HL-60 (cell line): ENCODE data around the gene OR6B2.

Experiments used
- DNase-seq, 2 experiments: peaks; one replicate each; pipeline ENCODE4 v3.0.0-alpha.2; 2010 to 2020; ENCODE audit warnings: low read depth in 1 of 2, low spot score in 1 of 2
- H3K27ac ChIP-seq: fragments of 250-450 bp; sonication (Bioruptor Pico); replicated peaks from 2 replicates; pipeline ENCODE4 v1.5.1; 2020; ENCODE audit warnings: mild to moderate bottlenecking, moderate library complexity
- H3K27me3 ChIP-seq: fragments of 250-450 bp; sonication (Bioruptor Pico); 2 replicates; pipeline ENCODE4 v1.5.1; 2021; ENCODE audit warnings: mild to moderate bottlenecking, moderate library complexity; ENCODE audit not compliant: insufficient read depth, poor library complexity, severe bottlenecking
- H3K4me3 ChIP-seq: replicated peaks from 2 replicates; pipeline ENCODE4 v1.5.1; 2011; ENCODE audit warnings: mild to moderate bottlenecking, control low read depth, low read length; ENCODE audit not compliant: insufficient read depth
- GABPA ChIP-seq: IDR thresholded peaks from 2 replicates; pipeline ENCODE4 v1.6.1; 2012; ENCODE audit warnings: low read depth
- POLR2AphosphoS5 ChIP-seq: IDR thresholded peaks from 2 replicates; pipeline ENCODE4 v1.6.1; 2012; ENCODE audit warnings: low read depth
- SPI1 ChIP-seq: IDR thresholded peaks from 2 replicates; pipeline ENCODE4 v1.6.1; 2012; ENCODE audit warnings: low read depth, mild to moderate bottlenecking, borderline replicate concordance
- TF ChIP-seq, protein P1 (sequence below): IDR thresholded peaks from 2 replicates; pipeline ENCODE4 v1.6.1; 2012; ENCODE audit warnings: low read depth; ENCODE audit not compliant: insufficient replicate concordance
- TF ChIP-seq, protein P2 (sequence below): IDR thresholded peaks from one replicate; pipeline ENCODE4 v1.5.1; 2011; ENCODE audit warnings: low read length, control low read depth, inconsistent platforms; ENCODE audit not compliant: insufficient read depth

Gene OR6B2

DNA sequence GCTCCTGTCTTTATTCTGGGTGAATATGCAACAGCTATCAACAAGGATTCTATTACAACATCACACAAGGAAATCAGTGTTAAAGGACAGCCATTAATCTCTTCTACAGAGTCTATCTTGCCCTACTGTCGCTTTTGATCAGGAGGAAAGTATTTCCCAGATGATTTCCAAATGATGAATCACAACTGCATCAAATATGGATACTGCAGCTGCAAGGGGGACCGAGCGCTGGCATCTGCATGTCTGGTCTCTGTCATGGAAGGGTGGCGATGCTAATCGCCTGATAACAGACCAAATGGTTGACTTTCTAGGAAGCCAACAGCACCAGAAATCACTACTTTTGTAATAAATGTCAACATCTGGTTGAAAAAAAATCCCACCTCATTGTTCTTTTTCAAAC is 44.3 kb upstream of the OR6B2 start:
- H3K4me3 ChIP-seq, result no peak overlapping the region

DNA sequence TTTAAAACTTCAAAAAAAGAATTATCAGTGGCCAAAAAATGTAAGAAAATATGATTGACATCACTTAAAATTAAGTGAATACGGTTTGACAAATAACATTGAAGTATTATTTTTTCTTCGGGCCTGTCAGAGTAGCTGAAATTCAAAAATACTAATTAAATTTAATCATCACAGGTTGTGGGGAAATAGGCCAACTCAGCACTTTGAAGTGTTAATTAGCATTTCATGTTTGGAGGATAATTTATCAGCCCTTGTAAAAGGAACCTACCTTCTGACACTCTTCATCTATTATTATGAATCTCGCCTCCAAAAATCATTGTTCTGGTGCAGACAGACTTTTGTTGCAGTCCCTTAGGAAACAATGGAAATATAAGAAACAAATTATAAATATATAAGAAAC is 40.7 kb upstream of the OR6B2 start:
- no peak for DNase-seq
- H3K27me3 ChIP-seq, result peaks cover 2% of the 10 kb centered on the region

More for the DNA sequence above, 44.3 kb upstream of the OR6B2 start:
- Histone ChIP-seq H3K27me3 (no peaks in the 10 kb centered on the region), H3K27ac (no peak overlapping the region)
- TF ChIP-seq, protein P1, sequence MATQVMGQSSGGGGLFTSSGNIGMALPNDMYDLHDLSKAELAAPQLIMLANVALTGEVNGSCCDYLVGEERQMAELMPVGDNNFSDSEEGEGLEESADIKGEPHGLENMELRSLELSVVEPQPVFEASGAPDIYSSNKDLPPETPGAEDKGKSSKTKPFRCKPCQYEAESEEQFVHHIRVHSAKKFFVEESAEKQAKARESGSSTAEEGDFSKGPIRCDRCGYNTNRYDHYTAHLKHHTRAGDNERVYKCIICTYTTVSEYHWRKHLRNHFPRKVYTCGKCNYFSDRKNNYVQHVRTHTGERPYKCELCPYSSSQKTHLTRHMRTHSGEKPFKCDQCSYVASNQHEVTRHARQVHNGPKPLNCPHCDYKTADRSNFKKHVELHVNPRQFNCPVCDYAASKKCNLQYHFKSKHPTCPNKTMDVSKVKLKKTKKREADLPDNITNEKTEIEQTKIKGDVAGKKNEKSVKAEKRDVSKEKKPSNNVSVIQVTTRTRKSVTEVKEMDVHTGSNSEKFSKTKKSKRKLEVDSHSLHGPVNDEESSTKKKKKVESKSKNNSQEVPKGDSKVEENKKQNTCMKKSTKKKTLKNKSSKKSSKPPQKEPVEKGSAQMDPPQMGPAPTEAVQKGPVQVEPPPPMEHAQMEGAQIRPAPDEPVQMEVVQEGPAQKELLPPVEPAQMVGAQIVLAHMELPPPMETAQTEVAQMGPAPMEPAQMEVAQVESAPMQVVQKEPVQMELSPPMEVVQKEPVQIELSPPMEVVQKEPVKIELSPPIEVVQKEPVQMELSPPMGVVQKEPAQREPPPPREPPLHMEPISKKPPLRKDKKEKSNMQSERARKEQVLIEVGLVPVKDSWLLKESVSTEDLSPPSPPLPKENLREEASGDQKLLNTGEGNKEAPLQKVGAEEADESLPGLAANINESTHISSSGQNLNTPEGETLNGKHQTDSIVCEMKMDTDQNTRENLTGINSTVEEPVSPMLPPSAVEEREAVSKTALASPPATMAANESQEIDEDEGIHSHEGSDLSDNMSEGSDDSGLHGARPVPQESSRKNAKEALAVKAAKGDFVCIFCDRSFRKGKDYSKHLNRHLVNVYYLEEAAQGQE, result no peak
- TF ChIP-seq GABPA, result no peak
- no peak for TF ChIP-seq SPI1
- TF ChIP-seq POLR2AphosphoS5, result no peak
- TF ChIP-seq, protein P2, sequence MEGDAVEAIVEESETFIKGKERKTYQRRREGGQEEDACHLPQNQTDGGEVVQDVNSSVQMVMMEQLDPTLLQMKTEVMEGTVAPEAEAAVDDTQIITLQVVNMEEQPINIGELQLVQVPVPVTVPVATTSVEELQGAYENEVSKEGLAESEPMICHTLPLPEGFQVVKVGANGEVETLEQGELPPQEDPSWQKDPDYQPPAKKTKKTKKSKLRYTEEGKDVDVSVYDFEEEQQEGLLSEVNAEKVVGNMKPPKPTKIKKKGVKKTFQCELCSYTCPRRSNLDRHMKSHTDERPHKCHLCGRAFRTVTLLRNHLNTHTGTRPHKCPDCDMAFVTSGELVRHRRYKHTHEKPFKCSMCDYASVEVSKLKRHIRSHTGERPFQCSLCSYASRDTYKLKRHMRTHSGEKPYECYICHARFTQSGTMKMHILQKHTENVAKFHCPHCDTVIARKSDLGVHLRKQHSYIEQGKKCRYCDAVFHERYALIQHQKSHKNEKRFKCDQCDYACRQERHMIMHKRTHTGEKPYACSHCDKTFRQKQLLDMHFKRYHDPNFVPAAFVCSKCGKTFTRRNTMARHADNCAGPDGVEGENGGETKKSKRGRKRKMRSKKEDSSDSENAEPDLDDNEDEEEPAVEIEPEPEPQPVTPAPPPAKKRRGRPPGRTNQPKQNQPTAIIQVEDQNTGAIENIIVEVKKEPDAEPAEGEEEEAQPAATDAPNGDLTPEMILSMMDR, result no peak
- no peak for DNase-seq

DNA sequence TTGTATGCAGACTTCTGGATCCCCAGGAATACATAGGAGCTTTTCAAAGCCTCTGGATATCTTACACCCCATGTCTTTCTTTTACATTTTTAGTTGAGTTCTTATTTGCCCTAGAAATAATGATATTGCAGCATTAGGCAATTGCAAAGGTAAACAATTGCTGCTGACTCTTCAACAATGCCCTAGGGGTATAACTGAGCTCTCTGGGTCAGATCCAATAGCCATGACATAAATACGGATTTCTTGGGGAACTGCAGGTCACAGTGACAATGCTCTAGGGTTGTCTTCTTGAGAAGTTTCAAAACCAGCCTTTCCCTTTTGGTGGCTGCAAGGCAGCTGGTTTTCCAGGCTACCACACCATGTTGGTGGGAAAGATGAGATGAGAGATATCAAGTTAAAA is 39.6 kb upstream of the OR6B2 start:
- Histone ChIP-seq H3K4me3 (no peak overlapping the region), H3K27me3 (peaks cover 2% of the 10 kb centered on the region), H3K27ac (no peak overlapping the region)
- no peak for DNase-seq
- no peak for TF ChIP-seq GABPA
- TF ChIP-seq, protein P2, result no peak
- no peak for TF ChIP-seq POLR2AphosphoS5
- TF ChIP-seq, protein P1, result no peak
- TF ChIP-seq SPI1, result no peak

More for the DNA sequence above, 40.7 kb upstream of the OR6B2 start:
- H3K4me3 ChIP-seq, result no peak overlapping the region
- TF ChIP-seq GABPA (no peak), POLR2AphosphoS5 (no peak), SPI1 (no peak)
- TF ChIP-seq, protein P2, result no peak
- TF ChIP-seq, protein P1, result no peak
- no peak overlapping the region for H3K27ac ChIP-seq
